Sigmoid colon (tissue), 7 donors: ENCODE measurements around the gene RHOXF2. TPM values are rescaled to one million over a fixed set of nuclear protein-coding genes. Genes with fewer than 3 reads are reported as not detected.

Experiments used
- DNase-seq: peaks from one replicate; pipeline ENCODE4 v3.0.0-alpha.2; 2019
- H3K27ac ChIP-seq, 4 donors: fragments of 200-600 bp; sonication (generic); one replicate each; pipeline ENCODE4 v1.5.1; 2016 to 2019; ENCODE audit warnings: mild to moderate bottlenecking in 1 of 4
- H3K27me3 ChIP-seq, 3 donors: fragments of 200-600 bp; sonication (generic); one replicate each; pipeline ENCODE4 v1.5.1; 2019; ENCODE audit warnings: mild to moderate bottlenecking in 1 of 3
- H3K36me3 ChIP-seq, 4 donors: fragments of 200-600 bp; sonication (generic); one replicate each; pipeline ENCODE4 v1.5.1; 2016 to 2019
- H3K4me1 ChIP-seq, 4 donors: fragments of 200-600 bp; sonication (generic); one replicate each; pipeline ENCODE4 v1.5.1; 2017 to 2019
- H3K4me3 ChIP-seq, 4 donors: fragments of 200-600 bp; sonication (generic); one replicate each; pipeline ENCODE4 v1.5.1; 2017 to 2019; ENCODE audit warnings: mild to moderate bottlenecking in 2 of 4, moderate library complexity in 1 of 4
- H3K9me3 ChIP-seq, 4 donors: fragments of 200-600 bp in 3 of 4; sonication (generic) in 3 of 4; one replicate each; pipeline versions ENCODE4 v1.5.1 to v1.6.1; 2013 to 2019
- EP300 ChIP-seq, 4 donors: sonication (generic); formaldehyde crosslinking; IDR thresholded peaks; one replicate each; pipeline ENCODE4 v1.6.1; 2017; ENCODE audit warnings: antibody characterized with exemption in 4 of 4
- POLR2A ChIP-seq, 2 donors: fragments of 450-650 bp; IDR thresholded peaks; one replicate each; pipeline ENCODE4 v1.6.1; 2016; ENCODE audit warnings: antibody characterized with exemption in 2 of 2, mild to moderate bottlenecking in 2 of 2, moderate library complexity in 2 of 2
- POLR2AphosphoS5 ChIP-seq, 4 donors: sonication (generic); formaldehyde crosslinking; IDR thresholded peaks; one replicate each; pipeline ENCODE4 v1.6.1; 2017; ENCODE audit warnings: antibody characterized with exemption in 4 of 4
- WGBS, 2 donors: extraction: QIAGEN DNeasy Blood & Tissue Kit; methylation state at CpG; one replicate each; pipeline ENCODE4 v1.1.7; 2013; 5-methylcytosine and 5-hydroxymethylcytosine counted together
- intact Hi-C: fragments of 100-400 bp; cut with DNase I; formaldehyde crosslinking; loops from one replicate; pipeline ENCODE4 v1.15.1; 2023
- polyA plus RNA-seq, 3 donors: library from polyadenylated mRNA; stranded (reverse); fragments of 200-250 nt; gene quantifications; one replicate each; pipeline ENCODE4 v1.2.3, GENCODE V29; 2013
- total RNA-seq, 4 donors: library from RNA; depleted of rRNA; stranded (reverse); fragments of >200 nt; gene quantifications; one replicate each; pipeline ENCODE4 v1.1.0, GENCODE V29; 2016
- TF ChIP-seq, protein P1 (sequence below), 4 experiments: fragments of 450-650 bp in 3 of 4; fragments of 200-600 bp in 1 of 4; IDR thresholded peaks; one replicate each; pipeline ENCODE4 v1.5.1; 2016 to 2019; ENCODE audit warnings: antibody characterized with exemption in 4 of 4, mild to moderate bottlenecking in 3 of 4, moderate library complexity in 2 of 4
- donor health status: healthy with polysubstance abuse.
- donor health status: Bipolar disorder and iron deficiency.
- donor health status: healthy.

The RHOXF2 gene
- total and polyA plus RNA-seq, 7 donors: not detected

DNA sequence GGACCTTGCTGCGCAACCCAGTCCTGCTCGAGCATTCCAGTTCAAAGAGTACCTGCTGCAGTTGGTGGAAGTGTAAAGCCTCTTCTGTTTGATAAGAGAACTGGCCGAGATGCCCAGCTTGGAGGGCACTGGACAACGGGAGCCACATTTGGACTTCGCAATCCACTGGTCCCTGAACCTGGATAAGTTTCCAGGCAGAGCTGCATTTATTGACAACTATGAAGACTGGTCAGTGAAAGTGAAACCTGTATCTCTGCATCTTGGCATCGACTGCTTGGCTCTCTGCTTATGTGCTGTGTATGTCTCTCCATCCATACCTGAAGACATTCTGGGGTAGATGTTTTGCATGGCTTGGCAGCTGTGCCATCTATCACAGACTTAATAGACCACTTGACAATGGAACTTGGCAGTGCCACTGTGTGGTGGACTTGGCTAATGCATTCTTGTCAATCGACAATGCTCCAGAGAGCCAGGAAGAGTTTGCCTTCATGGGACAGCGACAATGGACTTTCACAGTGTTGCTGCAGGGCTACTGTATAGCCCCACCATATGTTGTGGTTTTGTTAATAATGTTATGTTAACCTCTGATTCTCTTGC, 48.7 kb downstream of the RHOXF2 start:
- no peak for TF ChIP-seq POLR2AphosphoS5 (IDR thresholded peaks at IDR 0.05)
- no peak for TF ChIP-seq POLR2A (IDR thresholded peaks at IDR 0.05)
- no peak for TF ChIP-seq EP300 (IDR thresholded peaks at IDR 0.05)
- TF ChIP-seq, protein P1, sequence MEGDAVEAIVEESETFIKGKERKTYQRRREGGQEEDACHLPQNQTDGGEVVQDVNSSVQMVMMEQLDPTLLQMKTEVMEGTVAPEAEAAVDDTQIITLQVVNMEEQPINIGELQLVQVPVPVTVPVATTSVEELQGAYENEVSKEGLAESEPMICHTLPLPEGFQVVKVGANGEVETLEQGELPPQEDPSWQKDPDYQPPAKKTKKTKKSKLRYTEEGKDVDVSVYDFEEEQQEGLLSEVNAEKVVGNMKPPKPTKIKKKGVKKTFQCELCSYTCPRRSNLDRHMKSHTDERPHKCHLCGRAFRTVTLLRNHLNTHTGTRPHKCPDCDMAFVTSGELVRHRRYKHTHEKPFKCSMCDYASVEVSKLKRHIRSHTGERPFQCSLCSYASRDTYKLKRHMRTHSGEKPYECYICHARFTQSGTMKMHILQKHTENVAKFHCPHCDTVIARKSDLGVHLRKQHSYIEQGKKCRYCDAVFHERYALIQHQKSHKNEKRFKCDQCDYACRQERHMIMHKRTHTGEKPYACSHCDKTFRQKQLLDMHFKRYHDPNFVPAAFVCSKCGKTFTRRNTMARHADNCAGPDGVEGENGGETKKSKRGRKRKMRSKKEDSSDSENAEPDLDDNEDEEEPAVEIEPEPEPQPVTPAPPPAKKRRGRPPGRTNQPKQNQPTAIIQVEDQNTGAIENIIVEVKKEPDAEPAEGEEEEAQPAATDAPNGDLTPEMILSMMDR (IDR thresholded peaks at IDR 0.05): no peak
- 92 to 94% methylated on average over 8 of the region's 8 CpGs for WGBS, 2 donors
- Histone ChIP-seq H3K4me1 (no peaks in the 10 kb centered on the region), H3K36me3 (no peaks in the 10 kb centered on the region), H3K4me3 (no peak overlapping the region), H3K9me3 (no peaks in the 10 kb centered on the region), H3K27ac (no peak overlapping the region), H3K27me3 (no peaks in the 10 kb centered on the region)
- DNase-seq: no peak
- intact Hi-C loops: no loop called here

DNA sequence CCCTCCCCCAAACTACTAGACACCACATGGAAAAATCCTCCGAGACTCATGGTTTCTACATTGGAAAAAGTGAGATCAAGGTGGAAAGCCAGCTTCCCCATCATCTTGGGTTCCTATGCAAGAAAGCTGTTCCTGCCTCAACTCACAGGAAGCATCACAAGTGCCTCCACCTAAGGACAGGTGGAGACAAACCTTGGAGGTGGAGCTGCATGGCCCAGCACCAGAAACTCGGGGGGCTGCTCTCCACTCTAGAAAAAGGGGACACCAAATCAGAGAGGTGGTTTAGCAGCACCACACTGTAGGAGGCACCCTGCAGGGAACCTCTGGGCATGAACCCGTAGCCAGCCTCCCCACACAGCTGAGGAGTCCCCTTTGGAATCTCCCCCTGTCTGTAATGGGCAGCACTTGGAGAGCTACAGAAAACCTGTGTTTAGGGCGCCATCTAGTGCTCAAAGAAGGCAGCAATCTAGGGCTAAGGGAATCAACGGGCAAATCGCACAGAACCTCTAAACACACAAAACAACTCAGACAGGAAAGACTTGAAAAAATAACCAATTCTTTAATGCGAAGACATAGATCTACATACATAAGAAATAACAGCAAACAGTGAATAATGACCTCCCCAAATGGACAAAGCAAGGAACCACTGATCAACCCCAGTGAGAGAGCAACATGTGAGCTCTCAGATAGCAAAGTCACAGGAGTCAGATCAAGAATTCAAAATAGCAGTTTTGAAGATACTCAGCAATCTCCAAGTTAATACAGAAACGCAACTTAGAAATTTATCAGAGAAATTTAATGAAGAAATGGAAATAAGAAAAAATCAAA, 55.2 kb downstream of the RHOXF2 start:
- intact Hi-C loops: loop anchor here (10.0 kb wide), 1 partner anchor 179 kb away; no protein-coding TSS in a partner anchor
- Histone ChIP-seq H3K4me3 (no peak overlapping the region), H3K27me3 (no peaks in the 10 kb centered on the region), H3K36me3 (no peaks in the 10 kb centered on the region), H3K27ac (no peak overlapping the region), H3K9me3 (no peaks in the 10 kb centered on the region), H3K4me1 (no peaks in the 10 kb centered on the region)
- WGBS, 2 donors: 26 to 28% methylated on average over 8 of the region's 8 CpGs
- DNase-seq: no peak
- TF ChIP-seq POLR2A (IDR thresholded peaks at IDR 0.05): no peak
- TF ChIP-seq, protein P1 (IDR thresholded peaks at IDR 0.05): peak; percentile 31 to 63 (median 36)

Other genes starting within 250 kb of the RHOXF2 start
- gene NKAP, start 214.9 kb upstream of the RHOXF2 start, total RNA-seq: 1 to 10 TPM; 3.9 to 7.8 (median 5.5) TPM
- 1 to 10 TPM; 3.6 to 5.3 (median 3.9) TPM for gene NKAP, start 214.9 kb upstream of the RHOXF2 start, polyA plus RNA-seq
- not detected for gene RHOXF2B, start 80.9 kb upstream of the RHOXF2 start, total RNA-seq
- not detected for gene RHOXF2B, start 80.9 kb upstream of the RHOXF2 start, polyA plus RNA-seq
- 1 to 10 TPM in 2 of 4 donors, not detected in 2; 1.3 to 2.2 TPM for gene RHOXF1, start 42.7 kb upstream of the RHOXF2 start, total RNA-seq
- not detected for gene RHOXF1, start 42.7 kb upstream of the RHOXF2 start, polyA plus RNA-seq
- gene ZBTB33, start 92.2 kb downstream of the RHOXF2 start, total RNA-seq: 10 to 100 TPM in 2 of 4 donors, 1 to 10 TPM in 2; 5.8 to 13.2 (median 9.8) TPM
- 1 to 10 TPM; 4.2 to 5.8 (median 5.8) TPM for gene ZBTB33, start 92.2 kb downstream of the RHOXF2 start, polyA plus RNA-seq
- gene TMEM255A, start 152.8 kb downstream of the RHOXF2 start, total RNA-seq: 1 to 10 TPM; 1.5 to 5.9 (median 4.3) TPM
- 1 to 10 TPM in 2 of 3 donors, under 1 TPM in 1; 0.69 to 4.2 (median 1.8) TPM for gene TMEM255A, start 152.8 kb downstream of the RHOXF2 start, polyA plus RNA-seq
- not detected for gene ATP1B4, start 203.5 kb downstream of the RHOXF2 start, total RNA-seq
- not detected for gene ATP1B4, start 203.5 kb downstream of the RHOXF2 start, polyA plus RNA-seq